ENCODE results near the gene COQ8A.

Gene COQ8A

DNA sequence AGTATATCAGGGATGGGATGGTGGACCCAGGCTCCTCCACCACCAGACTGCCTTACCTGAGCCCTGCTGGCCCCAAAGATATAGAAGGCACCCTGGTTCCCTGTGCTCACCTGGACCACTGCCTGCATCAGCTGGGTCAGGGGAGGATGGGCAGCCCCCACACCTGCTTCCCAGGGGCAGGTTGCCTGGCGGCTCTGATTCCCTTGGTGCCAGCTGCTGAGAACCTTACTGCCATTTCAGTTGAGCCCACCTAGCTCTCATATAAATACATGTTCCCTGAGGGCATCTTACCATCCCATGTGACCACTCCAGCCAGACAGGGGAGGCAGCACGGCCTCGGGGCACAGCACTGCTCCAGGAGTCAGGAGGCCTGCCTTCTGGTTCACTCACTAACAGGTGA lies 45.3 kb upstream of the COQ8A start:
- no peak for DNase-seq (ENCODE audit: low spot score)
- TF ChIP-seq, protein P1, sequence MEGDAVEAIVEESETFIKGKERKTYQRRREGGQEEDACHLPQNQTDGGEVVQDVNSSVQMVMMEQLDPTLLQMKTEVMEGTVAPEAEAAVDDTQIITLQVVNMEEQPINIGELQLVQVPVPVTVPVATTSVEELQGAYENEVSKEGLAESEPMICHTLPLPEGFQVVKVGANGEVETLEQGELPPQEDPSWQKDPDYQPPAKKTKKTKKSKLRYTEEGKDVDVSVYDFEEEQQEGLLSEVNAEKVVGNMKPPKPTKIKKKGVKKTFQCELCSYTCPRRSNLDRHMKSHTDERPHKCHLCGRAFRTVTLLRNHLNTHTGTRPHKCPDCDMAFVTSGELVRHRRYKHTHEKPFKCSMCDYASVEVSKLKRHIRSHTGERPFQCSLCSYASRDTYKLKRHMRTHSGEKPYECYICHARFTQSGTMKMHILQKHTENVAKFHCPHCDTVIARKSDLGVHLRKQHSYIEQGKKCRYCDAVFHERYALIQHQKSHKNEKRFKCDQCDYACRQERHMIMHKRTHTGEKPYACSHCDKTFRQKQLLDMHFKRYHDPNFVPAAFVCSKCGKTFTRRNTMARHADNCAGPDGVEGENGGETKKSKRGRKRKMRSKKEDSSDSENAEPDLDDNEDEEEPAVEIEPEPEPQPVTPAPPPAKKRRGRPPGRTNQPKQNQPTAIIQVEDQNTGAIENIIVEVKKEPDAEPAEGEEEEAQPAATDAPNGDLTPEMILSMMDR (IDR thresholded peaks at IDR 0.05): no peak
- H3K27ac ChIP-seq: no peak overlapping the region
- H3K4me3 ChIP-seq: no peak overlapping the region

DNA sequence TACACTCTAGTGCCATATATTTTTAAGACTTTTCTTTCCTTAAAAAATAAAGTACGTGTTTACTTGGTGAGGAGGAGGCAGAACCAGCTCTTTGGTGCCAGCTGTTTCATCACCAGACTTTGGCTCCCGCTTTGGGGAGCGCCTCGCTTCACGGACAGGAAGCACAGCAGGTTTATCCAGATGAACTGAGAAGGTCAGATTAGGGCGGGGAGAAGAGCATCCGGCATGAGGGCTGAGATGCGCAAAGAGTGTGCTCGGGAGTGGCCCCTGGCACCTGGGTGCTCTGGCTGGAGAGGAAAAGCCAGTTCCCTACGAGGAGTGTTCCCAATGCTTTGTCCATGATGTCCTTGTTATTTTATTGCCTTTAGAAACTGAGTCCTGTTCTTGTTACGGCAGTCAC lies 44.5 kb upstream of the COQ8A start:
- TF ChIP-seq, protein P1 (IDR thresholded peaks at IDR 0.05): no peak
- no peak for DNase-seq (ENCODE audit: low spot score)
- Histone ChIP-seq H3K27ac (no peak overlapping the region), H3K4me3 (no peak overlapping the region)

DNA sequence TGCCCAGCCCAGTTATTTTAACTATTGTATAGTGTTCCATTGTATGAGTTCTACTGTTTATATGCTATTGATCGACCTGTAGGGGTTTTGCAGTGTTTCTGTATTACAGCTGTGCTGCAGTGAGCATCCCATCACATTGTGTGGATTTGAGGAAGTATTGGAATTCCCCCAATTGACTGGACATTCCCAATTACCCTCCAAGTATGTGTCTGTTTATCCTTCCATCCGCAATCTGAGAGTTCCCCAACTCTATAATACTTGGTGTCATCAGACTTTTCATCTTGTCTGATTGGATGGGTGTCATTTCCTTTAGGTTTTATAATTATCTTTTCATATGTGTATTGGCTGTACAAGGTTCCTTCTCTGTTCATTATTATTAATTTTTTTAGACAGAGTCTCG lies 41.8 kb upstream of the COQ8A start:
- Histone ChIP-seq H3K27ac (no peak overlapping the region), H3K4me3 (no peak overlapping the region)
- TF ChIP-seq, protein P1 (IDR thresholded peaks at IDR 0.05): no peak
- DNase-seq (ENCODE audit: low spot score): no peak

DNA sequence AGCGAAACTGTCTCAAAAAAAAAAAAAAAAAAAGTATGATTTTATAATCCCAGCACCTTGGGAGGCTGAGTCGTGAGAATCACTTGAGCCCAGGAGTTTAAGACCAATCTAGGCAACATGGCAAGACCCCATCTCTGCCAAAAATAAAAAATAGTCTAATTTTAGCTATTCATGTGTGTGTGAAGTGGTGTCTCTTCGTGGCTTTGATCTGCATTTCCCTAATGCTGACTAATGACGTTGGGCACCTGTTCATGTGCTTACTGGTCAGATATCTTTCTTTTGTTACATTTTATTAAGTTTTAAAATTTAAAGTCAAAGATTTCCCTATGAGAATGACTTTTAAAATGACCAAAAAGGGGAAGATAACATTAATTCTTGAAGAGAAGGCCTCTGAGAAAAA lies 38.7 kb upstream of the COQ8A start:
- TF ChIP-seq, protein P1 (IDR thresholded peaks at IDR 0.05): no peak
- H3K4me3 ChIP-seq: no peak overlapping the region
- no peak for DNase-seq (ENCODE audit: low spot score)
- no peak overlapping the region for H3K27ac ChIP-seq

DNA sequence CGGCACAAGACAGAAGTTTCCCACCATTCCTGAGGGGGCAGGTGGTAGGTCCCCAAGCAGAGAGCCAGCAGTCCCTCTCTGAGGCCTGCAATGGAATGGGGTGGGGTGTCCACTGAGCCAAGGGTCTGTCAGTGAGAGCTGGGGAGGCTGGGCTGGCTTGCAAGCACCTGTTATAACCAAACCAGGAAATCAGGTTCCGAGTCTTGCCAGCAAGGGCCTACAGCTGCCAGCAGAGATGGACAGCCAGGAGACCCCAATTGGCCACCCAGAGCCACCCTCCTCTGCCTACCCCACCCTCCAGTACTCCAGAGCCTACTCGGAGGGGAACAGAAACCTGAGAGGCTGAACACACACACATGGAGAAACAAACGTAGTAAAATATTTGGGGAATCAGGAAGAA lies 37.5 kb upstream of the COQ8A start:
- TF ChIP-seq, protein P1 (IDR thresholded peaks at IDR 0.05): no peak
- no peak for DNase-seq (ENCODE audit: low spot score)
- Histone ChIP-seq H3K27ac (no peak overlapping the region), H3K4me3 (no peak overlapping the region)

DNA sequence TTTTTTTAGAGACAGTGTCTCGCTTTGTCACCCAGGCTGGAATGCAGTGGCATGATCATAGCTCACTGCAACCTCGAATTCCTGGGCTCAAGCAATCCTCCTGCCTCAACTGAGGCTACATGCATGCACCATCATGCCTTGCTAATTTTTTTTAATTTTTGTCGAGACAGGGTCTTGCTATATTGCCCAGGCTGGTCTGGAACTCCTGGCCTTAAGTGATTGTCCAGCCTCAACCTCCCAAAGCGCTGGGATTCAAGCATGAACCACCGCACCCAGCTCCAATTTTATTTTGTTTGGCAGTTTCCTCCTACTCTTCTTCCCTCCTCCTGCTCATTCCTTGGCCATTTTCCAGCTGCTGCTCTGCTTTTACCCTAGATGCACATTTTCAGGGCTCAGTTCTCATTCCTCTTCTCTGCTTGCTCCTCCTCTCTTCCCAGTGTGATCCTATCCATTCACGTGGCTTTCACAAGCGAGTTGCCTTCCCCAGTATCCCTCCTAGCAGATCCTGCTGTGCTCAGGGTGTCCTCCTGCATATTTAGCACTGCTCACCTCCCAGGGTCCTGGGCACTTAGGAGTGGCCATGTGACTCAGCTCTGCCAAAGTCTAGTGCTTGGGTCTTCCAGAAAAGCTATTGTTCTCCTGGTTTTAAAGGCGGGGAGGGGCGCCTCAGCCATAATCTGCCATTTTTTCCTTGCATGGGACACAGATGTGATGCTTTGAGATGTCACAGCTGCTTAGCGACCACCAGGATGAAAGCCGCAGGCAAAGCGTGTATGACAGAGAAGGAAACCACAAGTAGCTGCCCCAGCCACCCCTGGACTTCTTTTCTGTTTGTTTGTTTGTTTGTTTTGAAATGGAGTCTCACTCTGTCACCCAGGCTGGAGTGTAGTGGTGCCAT lies 36.0 kb upstream of the COQ8A start:
- DNase-seq (ENCODE audit: low spot score): no peak
- no peak overlapping the region for H3K4me3 ChIP-seq
- TF ChIP-seq, protein P1 (IDR thresholded peaks at IDR 0.05): no peak
- no peak overlapping the region for H3K27ac ChIP-seq

DNA sequence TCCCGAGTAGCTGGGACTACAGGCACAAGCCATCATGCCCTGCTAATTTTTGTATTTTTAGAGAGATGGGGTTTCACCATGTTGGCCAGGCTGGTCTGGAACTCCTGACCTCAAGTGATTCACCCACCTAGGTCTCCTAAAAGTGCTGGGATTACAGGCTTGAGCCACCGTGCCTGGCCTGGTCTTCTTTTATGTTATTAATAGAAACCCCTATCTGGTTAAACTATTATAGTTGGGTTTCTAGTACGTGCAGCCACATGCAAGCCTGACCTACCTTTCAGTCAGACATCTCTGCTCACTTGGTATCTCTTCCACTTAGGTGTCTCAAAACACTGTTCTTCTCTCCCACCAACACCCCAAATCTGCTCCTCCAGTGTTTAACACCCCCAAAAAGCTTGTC lies 35.3 kb upstream of the COQ8A start:
- TF ChIP-seq, protein P1 (IDR thresholded peaks at IDR 0.05): no peak
- Histone ChIP-seq H3K4me3 (no peak overlapping the region), H3K27ac (no peak overlapping the region)
- DNase-seq (ENCODE audit: low spot score): no peak

Data from coronary artery (tissue), 2 donors.